Endometrial microvascular endothelial cells (primary cell): Measurements from ENCODE around the gene COL5A1. TPM values are rescaled to one million over a fixed set of nuclear protein-coding genes. Genes with fewer than 3 reads are reported as not detected.

Experiments used
- in situ Hi-C: cut with HindIII; loops from 2 replicates; pipeline ENCODE4 v1.10.0; 2017; ENCODE audit warnings: low sequenced_read_pairs, low pct_unique_long_range_greater_than_20kb; ENCODE audit errors: inconsistent ontology term
- total RNA-seq: library from RNA; depleted of rRNA; stranded (reverse); fragments of >200 nt; gene quantifications from one replicate; pipeline ENCODE4 v1.2.3, GENCODE V29; 2015; ENCODE audit errors: inconsistent ontology term

COL5A1 gene
- total RNA-seq, 1 donor from 2014 or later = 23.8 TPM

- in situ Hi-C loops = no loop called here
These were observed 124.2 kb downstream of the COL5A1 start for GRCh38 chr9:134765785-134766184.

GRCh38 chr9:134766587-134766986, 125.0 kb downstream of the COL5A1 start:
- in situ Hi-C loops = no loop called here

- in situ Hi-C loops = no loop called here
These were observed 126.7 kb downstream of the COL5A1 start for GRCh38 chr9:134768332-134768708.

- in situ Hi-C loops = no loop called here
These were observed 127.2 kb downstream of the COL5A1 start for GRCh38 chr9:134768709-134769351.

DNA sequence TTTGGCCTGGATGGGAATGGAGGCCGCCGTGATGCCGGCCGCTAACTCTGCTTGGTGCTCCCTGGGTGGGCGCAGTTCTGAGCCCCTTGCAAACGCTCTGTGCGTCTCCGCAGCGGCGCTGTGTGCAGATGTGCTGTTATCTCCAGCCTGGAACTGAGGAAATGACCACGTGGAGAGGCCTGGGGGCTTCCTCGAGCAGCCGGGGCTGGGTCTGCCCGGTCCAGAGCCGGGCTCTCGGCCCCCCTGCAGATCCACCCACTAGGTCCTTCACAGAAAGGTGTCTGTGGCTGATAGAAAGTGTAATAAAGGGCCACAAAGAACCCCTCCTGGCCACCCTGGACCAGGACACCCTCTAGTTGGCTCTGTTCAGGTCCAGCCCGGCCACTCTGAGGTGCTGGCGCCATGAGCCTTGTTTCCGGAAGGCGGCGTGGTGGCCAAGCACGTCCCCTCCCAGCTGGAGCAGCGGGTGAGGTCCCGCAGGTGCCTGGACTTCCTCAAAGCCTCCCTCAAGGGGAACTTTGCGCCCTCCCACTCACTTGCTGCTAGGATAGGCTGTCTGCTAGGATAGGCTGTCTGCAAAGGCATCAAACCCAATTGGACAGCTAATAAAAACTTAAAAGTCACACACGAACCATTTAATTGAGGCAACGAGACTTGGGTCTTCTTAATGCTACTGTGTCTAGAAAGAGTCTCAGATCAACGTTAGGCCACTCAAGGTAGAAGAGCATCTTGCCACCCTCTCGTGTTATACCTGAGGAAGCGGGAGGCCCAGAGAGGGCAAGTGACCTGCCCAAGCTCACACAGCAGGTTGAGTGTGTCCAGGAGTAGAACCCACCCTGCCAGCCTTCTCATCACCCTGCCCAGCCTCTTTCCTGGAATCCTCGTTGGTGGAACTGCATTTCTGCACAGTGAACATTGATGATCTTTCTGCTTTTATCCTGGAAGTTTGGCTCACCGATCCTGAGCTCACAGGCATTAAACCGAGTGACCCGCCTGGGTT, 129.7 kb downstream of the COL5A1 start:
- in situ Hi-C loops = no loop called here

DNA sequence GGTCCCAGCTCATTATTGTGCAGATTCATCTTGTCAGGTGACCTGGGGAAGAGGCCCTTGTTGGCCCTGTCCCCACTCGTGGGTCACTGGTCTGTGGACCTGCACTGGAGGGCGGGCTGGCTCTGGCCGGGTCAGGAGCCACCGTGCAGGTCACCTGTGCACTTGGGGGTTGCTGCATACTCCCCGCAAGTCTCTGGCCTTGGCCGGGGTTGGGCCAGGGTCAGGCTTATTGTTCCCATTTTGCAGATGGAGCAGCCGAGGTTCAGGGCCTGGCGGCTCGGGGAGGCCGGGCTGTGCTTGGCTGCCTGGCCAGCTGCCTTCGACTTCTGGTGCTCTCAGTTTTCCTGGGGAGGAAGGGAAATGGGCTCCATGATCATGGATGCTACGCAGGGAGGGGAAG, 130.7 kb downstream of the COL5A1 start:
- in situ Hi-C loops = no loop called here

DNA sequence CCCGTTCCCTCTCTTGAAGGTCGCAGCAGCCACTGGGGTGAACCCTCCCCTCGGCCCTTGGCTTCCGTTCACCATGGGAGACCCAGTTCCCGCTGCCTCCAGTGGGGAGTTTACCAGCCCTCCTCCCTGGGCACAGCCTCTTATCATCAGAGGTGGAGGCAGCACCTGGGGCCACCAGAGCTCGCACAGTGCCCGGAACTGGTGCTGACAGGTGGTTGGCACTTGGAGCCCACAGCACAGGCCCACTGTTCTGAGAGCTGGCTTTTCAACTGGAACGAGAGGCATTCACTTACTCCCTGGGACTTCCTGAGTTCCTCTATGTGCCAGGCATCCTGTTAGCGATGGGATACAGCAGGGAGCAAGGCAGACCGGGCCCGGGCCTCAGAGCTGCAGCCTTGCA, 132.2 kb downstream of the COL5A1 start:
- in situ Hi-C loops = no loop called here

DNA sequence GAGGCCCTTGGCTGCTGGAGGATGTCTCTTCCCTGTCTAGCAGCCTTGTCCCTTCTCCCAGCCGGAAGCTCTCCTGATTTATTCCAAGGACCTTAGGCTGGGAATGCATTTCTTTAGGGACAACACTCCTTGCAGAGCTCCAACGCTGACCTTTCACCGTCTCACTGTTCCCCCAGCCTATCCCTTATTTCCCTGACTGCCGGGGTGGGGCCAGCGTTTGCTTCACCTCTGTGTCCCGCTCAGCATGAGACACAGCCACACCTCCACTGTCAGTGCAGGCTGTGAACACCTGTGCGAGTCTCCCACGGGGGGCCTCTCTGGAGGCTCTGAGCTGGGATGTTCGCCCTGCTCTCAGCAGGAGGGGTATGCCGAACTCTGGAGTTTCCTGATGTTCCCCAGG, 132.8 kb downstream of the COL5A1 start:
- in situ Hi-C loops = no loop called here

- in situ Hi-C loops = no loop called here
These were observed 133.7 kb downstream of the COL5A1 start for GRCh38 chr9:134775081-134775951.

- in situ Hi-C loops = no loop called here
These were observed 134.6 kb downstream of the COL5A1 start for GRCh38 chr9:134776080-134776796.

DNA sequence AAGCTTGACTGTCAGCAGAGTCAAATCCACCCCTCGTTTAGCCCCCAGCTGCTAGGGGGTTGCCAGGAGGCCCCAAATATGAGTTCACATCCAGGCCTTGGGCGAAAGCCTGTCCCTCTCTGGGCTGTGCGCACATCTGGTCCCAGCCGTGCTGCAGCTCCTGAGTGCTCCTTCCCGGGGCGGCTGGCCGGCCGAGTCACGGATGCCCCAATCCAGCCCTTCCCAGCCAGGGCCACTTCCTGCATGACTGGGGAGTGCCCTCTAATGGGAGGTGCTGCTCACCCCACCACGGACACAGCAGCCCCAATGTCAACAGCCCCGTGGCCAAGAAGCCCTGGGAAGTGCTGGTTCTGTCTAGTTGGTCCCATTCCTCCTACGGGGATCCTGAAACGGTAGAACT, 135.6 kb downstream of the COL5A1 start:
- in situ Hi-C loops = no loop called here

DNA sequence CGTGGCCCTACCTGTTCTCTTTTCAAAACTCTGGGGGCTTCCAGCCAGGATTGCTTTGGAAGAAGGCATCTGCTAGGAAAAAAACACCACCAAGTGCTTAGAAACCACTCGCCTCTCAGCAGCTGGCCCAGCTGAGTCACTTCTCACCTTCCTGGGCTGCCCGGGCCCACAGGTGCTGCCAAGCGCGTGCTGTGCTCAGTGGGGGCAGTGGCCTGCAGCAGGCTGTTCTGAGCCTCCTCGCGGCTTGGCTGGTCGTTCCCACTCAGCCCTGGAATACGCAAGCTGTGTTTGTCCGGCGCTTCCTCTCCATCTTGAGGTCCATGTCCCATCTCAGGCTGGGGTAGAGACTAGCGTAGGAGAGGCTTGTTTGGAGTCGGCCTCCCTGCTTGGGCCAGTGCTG, 136.6 kb downstream of the COL5A1 start:
- in situ Hi-C loops = no loop called here

- in situ Hi-C loops = no loop called here
These were observed 137.3 kb downstream of the COL5A1 start for GRCh38 chr9:134778841-134779411.

DNA sequence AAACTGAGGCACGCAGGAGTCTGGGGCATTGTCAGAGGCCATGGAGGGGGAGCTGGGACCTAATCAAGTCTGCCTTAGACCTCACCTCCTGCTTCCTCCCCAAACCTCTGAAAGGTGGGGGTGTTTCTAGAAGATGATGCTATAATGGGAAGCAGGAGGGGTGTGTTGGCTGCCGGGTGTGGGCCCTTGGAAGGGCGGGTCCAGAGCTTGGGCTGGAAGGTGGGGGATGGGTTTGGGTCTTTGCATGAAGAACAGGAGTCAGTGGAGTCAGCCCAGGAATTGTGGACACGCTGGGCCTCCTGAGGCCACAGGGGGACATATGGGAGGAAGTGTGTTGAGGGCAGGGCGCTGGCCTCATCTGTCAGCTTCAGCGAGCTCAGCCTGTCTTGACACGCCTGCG, 138.0 kb downstream of the COL5A1 start:
- in situ Hi-C loops = no loop called here

GRCh38 chr9:134781591-134782302, 140.1 kb downstream of the COL5A1 start:
- in situ Hi-C loops = no loop called here

- in situ Hi-C loops = no loop called here
These were observed 141.5 kb downstream of the COL5A1 start for GRCh38 chr9:134782921-134783698.

DNA sequence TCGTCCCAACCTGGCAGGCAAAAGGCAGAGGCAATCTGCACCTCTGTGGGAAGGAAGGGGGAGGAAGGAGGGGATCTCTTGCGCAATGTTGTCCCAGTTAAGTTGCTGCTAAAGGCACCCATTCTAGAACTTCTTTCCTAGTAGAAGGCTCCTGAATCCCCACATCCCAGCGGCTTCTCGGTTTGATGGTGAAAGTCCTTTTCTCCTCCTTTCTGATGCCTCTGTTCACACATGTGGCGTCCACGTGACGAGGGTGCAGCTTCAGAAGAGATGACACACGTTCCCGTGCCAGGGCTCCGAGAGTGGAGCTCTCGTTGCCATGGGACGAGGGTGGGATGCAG, 142.1 kb downstream of the COL5A1 start:
- in situ Hi-C loops = no loop called here
